Adipose tissue (tissue), 3 donors: ENCODE data around the gene GPATCH2L. TPM values are rescaled to one million over a fixed set of nuclear protein-coding genes. Genes with fewer than 3 reads are reported as not detected.

Experiments
- H3K27ac ChIP-seq: one replicate; pipeline ENCODE4 v1.5.1; 2013; ENCODE audit warnings: low read depth, low read length
- WGBS, 3 donors: extraction: QIAGEN DNeasy Blood & Tissue Kit; methylation state at CpG; one replicate each; pipeline ENCODE4 v1.1.7; 2013; 5-methylcytosine and 5-hydroxymethylcytosine counted together
- polyA plus RNA-seq, 3 donors: library from polyadenylated mRNA; stranded (reverse); fragments of 200-250 nt; gene quantifications; one replicate each; pipeline ENCODE4 v1.2.3, GENCODE V29; 2013
- donor health status: healthy with polysubstance abuse.
- donor health status: Bipolar disorder and iron deficiency.
- donor health status: healthy.

The GPATCH2L gene
- polyA plus RNA-seq, 3 donors, result 5.6 to 16.3 (median 6.0) TPM

GRCh38 chr14:76235628-76236027 is 83.9 kb downstream of the GPATCH2L start:
- WGBS, 3 donors, result 96 to 97% (median 97%) methylated on average over 2 of the region's 2 CpGs
- H3K27ac ChIP-seq, result no peak overlapping the region

DNA sequence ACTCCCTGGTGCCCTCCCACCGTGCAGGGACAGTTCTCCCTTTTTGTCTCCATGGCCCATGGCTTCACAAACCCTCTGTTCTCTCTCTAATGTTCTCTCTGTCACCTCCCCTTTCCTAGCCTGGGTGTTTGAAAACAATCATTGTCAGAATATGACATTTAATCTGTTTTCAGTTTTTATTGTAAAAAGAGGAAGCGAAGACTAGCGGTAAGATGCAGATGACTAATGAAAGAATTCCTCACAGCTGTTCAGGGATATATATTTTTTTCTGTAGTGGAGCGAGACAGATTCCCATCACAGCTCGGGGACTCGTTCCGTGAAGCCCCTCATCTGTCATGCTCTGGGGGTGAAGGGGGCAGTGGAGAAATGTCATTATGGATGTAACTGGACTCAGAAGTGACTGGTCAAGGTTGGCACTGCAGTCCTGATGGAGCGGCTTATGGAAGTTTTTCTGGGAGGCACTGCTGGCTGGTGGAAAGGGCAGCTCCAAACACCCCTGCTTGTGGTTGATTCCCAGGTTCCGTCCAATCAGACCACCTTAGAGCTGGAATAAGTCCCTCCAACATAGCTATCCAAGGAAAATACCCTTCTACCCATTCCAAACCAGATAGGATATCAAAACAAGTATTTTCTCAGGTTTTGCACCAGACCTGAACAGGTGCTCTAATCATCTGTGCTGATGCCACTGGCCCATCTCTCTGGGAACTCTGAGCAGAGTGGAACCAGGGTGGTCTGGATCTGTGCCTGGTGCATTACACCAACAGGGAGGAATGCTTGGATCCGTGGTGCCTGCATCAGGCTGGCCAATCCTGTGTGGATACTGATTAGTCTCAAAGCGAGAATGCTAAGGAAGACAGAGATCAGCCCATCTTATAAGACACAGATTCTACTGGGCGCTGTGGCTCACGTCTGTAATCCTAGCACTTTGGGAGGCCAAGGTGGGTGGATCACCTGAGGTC is 84.7 kb downstream of the GPATCH2L start:
- 72 to 80% (median 76%) methylated on average over 13 of the region's 13 CpGs for WGBS, 3 donors
- H3K27ac ChIP-seq, result no peak overlapping the region

GRCh38 chr14:76237349-76237990 is 85.7 kb downstream of the GPATCH2L start:
- WGBS, 3 donors, result 52 to 71% (median 64%) methylated on average over 6 of the region's 6 CpGs
- no peak overlapping the region for H3K27ac ChIP-seq

GRCh38 chr14:76245097-76245496 is 93.4 kb downstream of the GPATCH2L start:
- WGBS, 3 donors, result 60 to 90% (median 88%) methylated on average over 1 of the region's 1 CpG
- H3K27ac ChIP-seq, result no peak overlapping the region

DNA sequence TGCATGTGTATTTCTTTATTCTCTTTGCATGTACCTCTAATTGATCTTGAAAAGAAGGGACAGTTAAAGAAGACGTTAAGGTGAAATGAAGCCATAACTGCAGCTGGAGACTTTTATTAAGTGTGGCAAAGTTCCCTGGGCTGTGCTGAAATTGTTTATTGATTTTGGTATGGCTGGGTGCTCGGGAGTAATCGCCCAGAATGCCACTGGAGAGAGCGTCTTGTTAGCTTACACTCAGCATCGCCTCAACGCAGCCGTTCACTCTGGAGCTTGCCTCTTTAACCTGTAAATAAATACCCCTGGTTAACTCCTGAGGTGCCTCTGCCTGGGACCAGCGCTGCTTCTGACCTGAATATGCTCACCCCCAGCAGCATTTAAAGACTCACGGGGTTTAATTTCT is 98.6 kb downstream of the GPATCH2L start:
- no peak overlapping the region for H3K27ac ChIP-seq

DNA sequence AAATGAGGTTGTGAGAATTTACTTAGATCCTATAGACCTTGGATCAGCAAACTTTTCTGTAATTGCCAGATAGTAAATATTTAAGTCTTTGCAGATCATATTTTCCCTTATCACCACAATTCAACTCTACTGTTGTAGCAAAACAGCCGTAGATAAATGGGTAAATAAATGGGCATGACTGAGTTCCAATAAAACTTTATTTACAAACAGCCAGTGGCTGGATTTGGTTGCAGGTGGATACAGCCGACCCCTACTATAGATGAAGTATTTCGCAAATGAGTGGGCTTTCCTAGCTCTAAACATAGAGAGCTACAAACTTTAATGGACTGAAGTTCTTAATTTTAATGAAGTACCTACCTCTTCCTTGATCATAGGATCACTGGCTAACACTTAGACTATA is 100.7 kb downstream of the GPATCH2L start:
- no peak overlapping the region for H3K27ac ChIP-seq
- 75 to 92% (median 89%) methylated on average over 3 of the region's 3 CpGs for WGBS, 3 donors

More for the DNA sequence above, 98.6 kb downstream of the GPATCH2L start:
- 12 to 31% (median 31%) methylated on average over 9 of the region's 9 CpGs for WGBS, 3 donors

GRCh38 chr14:76253111-76253510 is 101.4 kb downstream of the GPATCH2L start:
- H3K27ac ChIP-seq, result no peak overlapping the region
- WGBS, 3 donors, result 43 to 81% (median 76%) methylated on average over 8 of the region's 8 CpGs

DNA sequence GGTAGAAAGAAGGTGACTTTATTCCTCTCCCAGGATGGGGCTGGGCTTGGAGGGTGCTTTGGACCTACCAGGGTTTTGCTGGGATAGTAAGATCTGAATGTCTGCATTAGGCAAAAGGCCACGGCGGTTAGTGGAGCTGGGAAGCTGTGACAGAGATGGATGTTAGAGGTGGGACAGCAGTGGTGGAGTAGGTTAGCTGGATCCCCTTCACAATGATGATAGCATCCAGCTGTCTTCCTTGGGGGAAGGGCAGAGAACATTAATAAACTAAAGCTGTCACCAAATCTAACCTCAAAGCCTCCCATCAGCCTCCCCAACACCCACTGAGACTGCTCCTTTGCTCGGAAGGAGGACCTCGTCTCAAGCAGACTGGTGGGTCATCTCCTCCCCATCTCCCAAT is 104.8 kb downstream of the GPATCH2L start:
- WGBS, 3 donors, result 34 to 57% (median 47%) methylated on average over 4 of the region's 4 CpGs
- no peak overlapping the region for H3K27ac ChIP-seq

DNA sequence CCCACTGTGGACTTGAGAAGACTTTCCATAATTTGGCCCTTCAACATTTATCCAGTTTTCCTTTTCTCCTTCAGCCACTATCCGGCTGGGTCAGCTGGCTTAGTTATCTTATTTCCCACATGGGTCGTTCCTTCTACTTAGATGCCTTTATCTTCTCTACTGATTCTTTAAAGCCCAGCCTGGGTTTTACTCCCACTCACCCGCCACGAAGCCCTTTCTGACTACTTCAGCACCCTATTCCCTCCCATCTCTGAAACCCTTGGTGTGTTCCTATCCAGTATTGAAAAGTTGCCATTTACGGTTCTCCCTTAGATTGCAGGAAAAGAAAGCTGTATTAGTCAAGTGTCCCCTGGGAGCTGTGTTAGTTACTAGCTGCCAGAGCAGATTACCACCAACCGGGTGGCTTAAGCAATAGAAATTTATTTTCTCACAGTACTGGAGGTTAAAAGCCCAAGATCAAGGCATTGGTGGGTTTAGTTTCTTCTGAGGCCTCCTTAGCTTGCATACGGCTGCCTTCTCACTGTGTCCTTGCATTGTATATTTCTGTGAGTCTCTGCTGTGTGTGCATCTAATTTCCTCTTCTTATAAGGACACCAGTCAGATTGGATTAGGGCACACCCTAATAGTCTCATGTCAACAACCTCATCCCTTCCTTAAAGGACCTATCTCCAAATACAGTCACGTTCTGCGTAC is 105.5 kb downstream of the GPATCH2L start:
- H3K27ac ChIP-seq, result no peak overlapping the region
- 59 to 71% (median 69%) methylated on average over 9 of the region's 9 CpGs for whole genome bisulfite sequencing, 3 donors

- H3K27ac ChIP-seq, result no peak overlapping the region
- 74 to 94% (median 76%) methylated on average over 4 of the region's 4 CpGs for WGBS, 3 donors
These were observed 106.2 kb downstream of the GPATCH2L start for GRCh38 chr14:76257842-76258397.

DNA sequence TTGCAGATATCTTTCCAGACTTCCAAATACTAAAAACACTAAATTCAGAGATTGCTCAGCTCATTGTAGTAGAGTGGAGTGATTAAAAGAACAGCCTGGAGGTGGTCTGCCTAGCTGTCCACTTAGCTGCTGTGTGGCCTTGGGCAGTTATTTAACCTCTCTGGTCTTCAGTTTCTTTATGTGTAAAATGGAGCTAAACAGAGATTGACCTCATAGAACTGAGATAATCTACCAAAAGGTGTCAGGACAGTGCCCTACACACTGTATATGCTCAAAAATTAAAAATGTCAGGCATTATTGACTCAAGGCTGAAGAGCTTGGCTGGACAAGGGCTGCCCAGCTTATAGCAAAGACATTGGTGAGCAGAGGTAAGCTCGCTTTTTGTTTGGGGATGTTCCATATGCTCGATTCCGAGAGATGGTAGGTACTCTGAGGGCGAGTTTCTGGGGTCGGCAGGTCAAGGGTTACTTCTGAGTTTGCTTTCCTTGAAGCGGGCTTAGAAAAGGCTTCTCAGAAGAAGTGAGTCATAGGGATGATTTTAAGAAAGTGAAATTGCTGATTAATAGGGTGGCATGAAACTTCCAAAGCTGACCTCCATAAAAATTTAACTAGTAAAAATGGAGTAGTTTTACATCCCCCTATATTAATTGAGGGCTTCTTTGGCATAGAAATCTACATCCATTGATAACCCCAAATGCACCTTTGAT is 107.5 kb downstream of the GPATCH2L start:
- H3K27ac ChIP-seq, result no peak overlapping the region
- WGBS, 3 donors, result 83 to 88% (median 87%) methylated on average over 6 of the region's 6 CpGs

DNA sequence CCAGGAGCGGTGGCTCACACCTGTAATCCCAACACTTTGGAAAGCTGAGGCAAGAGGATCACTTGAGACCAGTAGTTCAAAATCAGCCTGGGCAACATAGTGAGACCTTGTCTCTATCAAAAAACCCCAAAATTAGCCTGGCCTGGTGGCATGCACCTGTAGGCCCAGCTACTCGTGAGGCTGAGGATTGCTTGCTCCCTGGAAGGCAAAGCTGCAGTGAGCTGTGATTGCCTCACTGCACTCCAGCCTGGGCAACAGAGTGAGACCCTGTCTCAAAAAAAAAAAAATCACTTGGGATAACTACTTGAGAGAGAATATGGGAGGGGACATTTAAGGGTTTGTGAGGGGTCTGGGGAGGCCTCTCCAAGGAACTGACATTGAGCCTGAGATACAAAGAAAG is 109.0 kb downstream of the GPATCH2L start:
- 52 to 71% (median 69%) methylated on average over 2 of the region's 2 CpGs for WGBS, 3 donors
- H3K27ac ChIP-seq, result no peak overlapping the region

GRCh38 chr14:76261371-76261811 is 109.7 kb downstream of the GPATCH2L start:
- no peak overlapping the region for H3K27ac ChIP-seq
- WGBS, 3 donors, result 35 to 44% (median 39%) methylated on average over 6 of the region's 6 CpGs

- WGBS, 3 donors, result 88 to 91% (median 90%) methylated on average over 5 of the region's 5 CpGs
- no peak overlapping the region for H3K27ac ChIP-seq
These were observed 110.9 kb downstream of the GPATCH2L start for GRCh38 chr14:76262641-76263040.
